Stimulated activated CD8-positive, alpha-beta memory T cell treated with anti-CD3 and anti-CD28 coated beads, Interleukin-15, amount 100 ng/mL, for 24 hours (primary cell): ENCODE measurements around the gene PRKG1.

ENCODE experiments used
- DNase-seq: peaks from one replicate; pipeline ENCODE4 v3.0.0-alpha.2; 2020; ENCODE audit warnings: low read depth

The PRKG1 gene

GRCh38 chr10:51806079-51806835 lies 732.0 kb downstream of the PRKG1 start:
- no peak for DNase-seq

GRCh38 chr10:51808187-51808586 lies 733.9 kb downstream of the PRKG1 start:
- no peak for DNase-seq

GRCh38 chr10:51815723-51816122 lies 741.4 kb downstream of the PRKG1 start:
- no peak for DNase-seq

GRCh38 chr10:51821045-51821444 lies 746.8 kb downstream of the PRKG1 start:
- no peak for DNase-seq

GRCh38 chr10:51821745-51822144 lies 747.5 kb downstream of the PRKG1 start:
- no peak for DNase-seq

- DNase-seq: no peak
Measured at GRCh38 chr10:51832652-51833383, 758.5 kb downstream of the PRKG1 start.

- DNase-seq: no peak
Measured at GRCh38 chr10:51834548-51834947, 760.3 kb downstream of the PRKG1 start.

- no peak for DNase-seq
Measured at GRCh38 chr10:51838471-51838870, 764.2 kb downstream of the PRKG1 start.

- no peak for DNase-seq
Measured at GRCh38 chr10:51843966-51844365, 769.7 kb downstream of the PRKG1 start.

- no peak for DNase-seq
Measured at GRCh38 chr10:51846856-51847506, 772.7 kb downstream of the PRKG1 start.

- no peak for DNase-seq
Measured at GRCh38 chr10:51852297-51852696, 778.0 kb downstream of the PRKG1 start.

- DNase-seq: no peak
Measured at GRCh38 chr10:51857305-51857704, 783.0 kb downstream of the PRKG1 start.

GRCh38 chr10:51860257-51860656 lies 786.0 kb downstream of the PRKG1 start:
- DNase-seq: no peak

- DNase-seq: no peak
Measured at GRCh38 chr10:51861051-51861450, 786.8 kb downstream of the PRKG1 start.

GRCh38 chr10:51861731-51862130 lies 787.4 kb downstream of the PRKG1 start:
- no peak for DNase-seq

GRCh38 chr10:51862149-51862548 lies 787.9 kb downstream of the PRKG1 start:
- DNase-seq: no peak

- DNase-seq: no peak
Measured at GRCh38 chr10:51867956-51868355, 793.7 kb downstream of the PRKG1 start.

- no peak for DNase-seq
Measured at GRCh38 chr10:51874131-51874530, 799.8 kb downstream of the PRKG1 start.

- no peak for DNase-seq
Measured at GRCh38 chr10:51875610-51876009, 801.3 kb downstream of the PRKG1 start.

GRCh38 chr10:51876503-51876902 lies 802.2 kb downstream of the PRKG1 start:
- DNase-seq: no peak

- no peak for DNase-seq
Measured at GRCh38 chr10:51876979-51877378, 802.7 kb downstream of the PRKG1 start.

- DNase-seq: no peak
Measured at GRCh38 chr10:51877636-51878035, 803.3 kb downstream of the PRKG1 start.

GRCh38 chr10:51878695-51879094 lies 804.4 kb downstream of the PRKG1 start:
- no peak for DNase-seq
